ENCODE data around the gene NISCH.

Gene NISCH

GRCh38 chr3:52502001-52502400 is 46.6 kb downstream of the NISCH start:
- no peak overlapping the region for H3K27ac ChIP-seq (ENCODE audit: low read length)
- no peaks in the 10 kb centered on the region for H3K79me2 ChIP-seq (ENCODE audit: low read length)
- no peaks in the 10 kb centered on the region for H4K20me1 ChIP-seq (ENCODE audit: insufficient read depth, low read length)
- H3K9me2 ChIP-seq (replicated peaks; ENCODE audit: insufficient read depth, low read length): no peaks in the 10 kb centered on the region
- no peak overlapping the region for H3K4me3 ChIP-seq (ENCODE audit: low read length)
- peaks cover 44% of the 10 kb centered on the region for H3K27me3 ChIP-seq (replicated peaks; ENCODE audit: insufficient read depth, low read length)
- H3F3A ChIP-seq (ENCODE audit: insufficient read depth, low read length): no peaks in the 10 kb centered on the region
- no peak for TF ChIP-seq CTCF (IDR thresholded peaks at IDR 0.05; ENCODE audit: low read length)
- no peak for TF ChIP-seq EZH2phosphoT487 (IDR thresholded peaks at IDR 0.05; ENCODE audit: low read length)
- TF ChIP-seq EZH2 (optimal IDR thresholded peaks at IDR 0.05; ENCODE audit: low read depth, low read length): no peak
- H3K9ac ChIP-seq (ENCODE audit: low read length): no peak overlapping the region
- DNase-seq: no peak
- no peak overlapping the region for H3K4me2 ChIP-seq (ENCODE audit: low read depth, low read length)
- no peaks in the 10 kb centered on the region for H3K4me1 ChIP-seq (ENCODE audit: low read length)
- H3K36me3 ChIP-seq (replicated peaks; ENCODE audit: insufficient read depth, low read length): no peaks in the 10 kb centered on the region
- no peak overlapping the region for H2AFZ ChIP-seq (ENCODE audit: low read length)
- no peaks in the 10 kb centered on the region for H3K9me3 ChIP-seq (replicated peaks; ENCODE audit: insufficient read depth, low read length)

- Histone ChIP-seq H3K9me2 (replicated peaks; ENCODE audit: insufficient read depth, low read length) (no peaks in the 10 kb centered on the region), H4K20me1 (ENCODE audit: insufficient read depth, low read length) (no peaks in the 10 kb centered on the region), H3K79me2 (ENCODE audit: low read length) (no peaks in the 10 kb centered on the region), H3K4me1 (ENCODE audit: low read length) (no peaks in the 10 kb centered on the region), H2AFZ (ENCODE audit: low read length) (no peak overlapping the region), H3K36me3 (replicated peaks; ENCODE audit: insufficient read depth, low read length) (no peaks in the 10 kb centered on the region), H3F3A (ENCODE audit: insufficient read depth, low read length) (no peaks in the 10 kb centered on the region), H3K9me3 (replicated peaks; ENCODE audit: insufficient read depth, low read length) (no peaks in the 10 kb centered on the region), H3K27me3 (replicated peaks; ENCODE audit: insufficient read depth, low read length) (peaks cover 44% of the 10 kb centered on the region), H3K4me2 (ENCODE audit: low read depth, low read length) (no peak overlapping the region), H3K9ac (ENCODE audit: low read length) (no peak overlapping the region), H3K27ac (ENCODE audit: low read length) (no peak overlapping the region), H3K4me3 (ENCODE audit: low read length) (no peak overlapping the region)
- no peak for DNase-seq
- TF ChIP-seq CTCF (IDR thresholded peaks at IDR 0.05; ENCODE audit: low read length) (no peak), EZH2phosphoT487 (IDR thresholded peaks at IDR 0.05; ENCODE audit: low read length) (no peak), EZH2 (optimal IDR thresholded peaks at IDR 0.05; ENCODE audit: low read depth, low read length) (no peak)
Measured at GRCh38 chr3:52502808-52503350, 47.5 kb downstream of the NISCH start.

GRCh38 chr3:52503788-52504424 is 48.5 kb downstream of the NISCH start:
- Histone ChIP-seq H2AFZ (ENCODE audit: low read length) (no peak overlapping the region), H3K79me2 (ENCODE audit: low read length) (no peaks in the 10 kb centered on the region), H3K9ac (ENCODE audit: low read length) (no peak overlapping the region), H3F3A (ENCODE audit: insufficient read depth, low read length) (no peaks in the 10 kb centered on the region), H4K20me1 (ENCODE audit: insufficient read depth, low read length) (no peaks in the 10 kb centered on the region), H3K4me3 (ENCODE audit: low read length) (no peak overlapping the region), H3K9me2 (replicated peaks; ENCODE audit: insufficient read depth, low read length) (no peaks in the 10 kb centered on the region), H3K36me3 (replicated peaks; ENCODE audit: insufficient read depth, low read length) (no peaks in the 10 kb centered on the region), H3K4me2 (ENCODE audit: low read depth, low read length) (no peak overlapping the region), H3K4me1 (ENCODE audit: low read length) (no peaks in the 10 kb centered on the region), H3K27ac (ENCODE audit: low read length) (no peak overlapping the region), H3K27me3 (replicated peaks; ENCODE audit: insufficient read depth, low read length) (peaks cover 44% of the 10 kb centered on the region), H3K9me3 (replicated peaks; ENCODE audit: insufficient read depth, low read length) (no peaks in the 10 kb centered on the region)
- DNase-seq: no peak
- TF ChIP-seq CTCF (IDR thresholded peaks at IDR 0.05; ENCODE audit: low read length) (no peak), EZH2phosphoT487 (IDR thresholded peaks at IDR 0.05; ENCODE audit: low read length) (no peak), EZH2 (optimal IDR thresholded peaks at IDR 0.05; ENCODE audit: low read depth, low read length) (no peak)

Data from MM.1S (cell line).